GM12864 (cell line): ENCODE results near the gene CD7.

ENCODE experiments used
- DNase-seq: peaks from one replicate; pipeline ENCODE4 v3.0.0-alpha.2; 2011; ENCODE audit warnings: low read depth
- H3K4me3 ChIP-seq: 2 replicates; pipeline ENCODE4 v1.5.1; 2011; ENCODE audit warnings: mild to moderate bottlenecking, low read depth, low read length, control low read depth
- TF ChIP-seq, protein P1 (sequence below): IDR thresholded peaks from 2 replicates; pipeline ENCODE4 v1.5.1; 2011; ENCODE audit warnings: low read depth, mild to moderate bottlenecking, moderate library complexity, low read length, control low read depth, inconsistent platforms; ENCODE audit errors: missing control alignments

The CD7 gene

GRCh38 chr17:82298538-82299421 is 18.6 kb downstream of the CD7 start:
- no peak for DNase-seq
- TF ChIP-seq, protein P1, sequence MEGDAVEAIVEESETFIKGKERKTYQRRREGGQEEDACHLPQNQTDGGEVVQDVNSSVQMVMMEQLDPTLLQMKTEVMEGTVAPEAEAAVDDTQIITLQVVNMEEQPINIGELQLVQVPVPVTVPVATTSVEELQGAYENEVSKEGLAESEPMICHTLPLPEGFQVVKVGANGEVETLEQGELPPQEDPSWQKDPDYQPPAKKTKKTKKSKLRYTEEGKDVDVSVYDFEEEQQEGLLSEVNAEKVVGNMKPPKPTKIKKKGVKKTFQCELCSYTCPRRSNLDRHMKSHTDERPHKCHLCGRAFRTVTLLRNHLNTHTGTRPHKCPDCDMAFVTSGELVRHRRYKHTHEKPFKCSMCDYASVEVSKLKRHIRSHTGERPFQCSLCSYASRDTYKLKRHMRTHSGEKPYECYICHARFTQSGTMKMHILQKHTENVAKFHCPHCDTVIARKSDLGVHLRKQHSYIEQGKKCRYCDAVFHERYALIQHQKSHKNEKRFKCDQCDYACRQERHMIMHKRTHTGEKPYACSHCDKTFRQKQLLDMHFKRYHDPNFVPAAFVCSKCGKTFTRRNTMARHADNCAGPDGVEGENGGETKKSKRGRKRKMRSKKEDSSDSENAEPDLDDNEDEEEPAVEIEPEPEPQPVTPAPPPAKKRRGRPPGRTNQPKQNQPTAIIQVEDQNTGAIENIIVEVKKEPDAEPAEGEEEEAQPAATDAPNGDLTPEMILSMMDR: no peak
- H3K4me3 ChIP-seq: peak overlapping the region; percentile 63

- TF ChIP-seq, protein P1: no peak
- DNase-seq: peak; percentile 73
- peak overlapping the region; percentile 63 for H3K4me3 ChIP-seq
Observed at GRCh38 chr17:82297714-82298537, 19.5 kb downstream of the CD7 start.

DNA sequence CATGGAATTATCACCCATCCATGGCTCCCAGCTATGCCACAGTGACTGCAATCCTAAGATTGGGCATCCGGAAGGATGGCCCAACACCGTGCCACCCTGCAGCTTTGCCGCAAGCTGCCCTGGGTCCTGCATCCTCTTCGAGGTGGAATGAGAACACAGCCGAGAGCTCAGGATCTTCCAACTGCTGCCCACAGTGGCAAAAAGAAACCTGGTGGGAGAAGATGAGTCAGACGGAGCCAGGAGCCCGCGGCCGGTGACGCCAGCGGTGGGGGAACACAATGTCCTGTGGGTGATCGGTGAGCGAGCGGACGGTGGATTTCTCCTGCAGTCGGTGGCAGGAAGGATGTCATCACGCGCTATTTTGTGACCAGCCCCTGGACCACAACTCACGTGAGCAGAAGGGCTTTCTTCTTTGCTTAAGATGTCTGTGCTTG is 20.1 kb downstream of the CD7 start:
- peak overlapping the region; percentile 63 for H3K4me3 ChIP-seq
- TF ChIP-seq, protein P1: no peak
- DNase-seq: peak; percentile 65

- peak overlapping the region; percentile 63; the same call in 1 of the 2 replicates for H3K4me3 ChIP-seq
- DNase-seq: no peak
- TF ChIP-seq, protein P1: no peak
Observed at GRCh38 chr17:82296511-82297279, 20.7 kb downstream of the CD7 start.

DNA sequence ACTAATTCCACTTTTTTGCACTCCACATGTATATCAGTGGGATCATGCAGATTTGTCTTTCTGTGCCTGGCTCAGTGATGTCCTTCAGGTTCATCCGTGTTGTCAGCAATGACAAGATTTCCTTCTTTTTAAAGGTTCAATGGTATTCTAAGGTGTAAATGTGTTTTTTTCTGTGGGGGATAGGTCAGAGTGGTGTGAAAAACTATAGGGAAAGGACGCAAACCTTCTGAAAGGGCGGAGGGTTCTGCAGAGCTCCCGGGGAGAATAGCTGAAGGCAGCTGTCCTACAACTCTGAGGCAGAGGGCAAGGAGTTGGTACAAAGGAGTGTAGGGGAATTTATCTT is 22.0 kb downstream of the CD7 start:
- TF ChIP-seq, protein P1: no peak
- H3K4me3 ChIP-seq: no peak overlapping the region
- no peak for DNase-seq

GRCh38 chr17:82294064-82294773 is 23.2 kb downstream of the CD7 start:
- H3K4me3 ChIP-seq: no peak overlapping the region
- TF ChIP-seq, protein P1: no peak
- DNase-seq: no peak
